Measurements from ENCODE around the gene LRRC7.

DNA sequence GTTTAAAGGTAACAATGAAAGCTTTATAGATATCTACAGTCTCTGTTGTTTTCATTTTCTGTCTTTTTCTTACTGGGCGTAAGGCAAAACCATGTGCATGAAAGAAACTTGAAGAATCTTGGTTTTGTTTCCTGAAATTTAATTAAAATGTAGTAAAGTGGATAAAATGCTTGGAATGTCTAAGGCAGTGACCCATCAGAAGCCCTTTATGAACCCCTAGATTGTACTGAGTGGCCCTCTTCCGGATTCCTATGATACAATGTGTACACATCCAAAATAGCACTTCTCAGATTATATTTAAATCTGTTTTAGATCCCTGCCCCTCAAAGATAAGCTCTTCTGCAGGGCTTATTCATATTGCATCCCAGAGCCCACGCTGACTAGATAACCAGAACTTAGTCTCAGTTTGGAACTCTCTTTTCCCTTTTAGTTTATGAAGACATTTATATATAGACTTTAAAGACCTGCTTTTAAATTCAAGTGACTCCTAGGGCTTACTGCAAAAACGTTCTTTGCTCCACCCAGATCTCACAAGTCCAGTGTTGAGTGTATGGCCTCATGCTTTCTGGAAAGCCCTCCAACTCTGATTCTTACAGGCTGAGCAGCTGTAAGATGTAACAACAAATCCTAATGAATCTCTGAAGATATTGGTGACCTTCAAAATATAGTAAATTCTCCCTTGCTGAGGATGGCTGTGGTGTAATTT, 142.9 kb downstream of the LRRC7 start:
- no peak for TF ChIP-seq POLR2AphosphoS5 (IDR thresholded peaks at IDR 0.05; ENCODE audit: low read depth, low read length)
- no peak for TF ChIP-seq POLR2A (IDR thresholded peaks at IDR 0.05; ENCODE audit: low read depth, low read length)

All from GM12892 (cell line).